ENCODE measurements around the gene CAMP.
"Not testable (repeated sequence)": the region's sequence is repeated elsewhere in the genome, so short reads cannot be mapped to it uniquely, and the experiment has no call there.

The CAMP gene

GRCh38 chr3:48256557-48256956 is 33.3 kb downstream of the CAMP start:
- DNase-seq (ENCODE audit: low read depth, low spot score) = no peak

GRCh38 chr3:48258530-48258929 is 35.2 kb downstream of the CAMP start:
- no peak for DNase-seq (ENCODE audit: low read depth, low spot score)

DNA sequence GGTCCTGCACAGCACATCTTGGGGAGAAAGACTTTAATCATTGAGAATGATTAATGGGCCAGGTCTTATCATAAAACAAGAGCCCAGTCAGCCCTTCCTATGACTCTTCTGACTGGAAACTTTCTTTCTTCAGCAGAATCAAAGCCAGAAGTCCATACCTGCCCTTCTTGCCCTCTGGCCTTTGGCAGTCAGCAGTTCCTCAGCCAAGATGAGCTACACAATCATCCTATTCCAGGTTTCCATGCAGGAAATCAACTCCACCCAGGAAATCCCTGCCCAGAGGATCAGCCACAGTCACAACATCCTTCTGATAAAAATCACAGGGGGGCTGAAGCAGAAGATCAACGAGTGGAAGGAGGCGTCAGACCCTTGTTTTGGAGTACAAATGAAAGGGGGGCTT is 44.5 kb downstream of the CAMP start:
- no peak for DNase-seq (ENCODE audit: low read depth, low spot score)

DNA sequence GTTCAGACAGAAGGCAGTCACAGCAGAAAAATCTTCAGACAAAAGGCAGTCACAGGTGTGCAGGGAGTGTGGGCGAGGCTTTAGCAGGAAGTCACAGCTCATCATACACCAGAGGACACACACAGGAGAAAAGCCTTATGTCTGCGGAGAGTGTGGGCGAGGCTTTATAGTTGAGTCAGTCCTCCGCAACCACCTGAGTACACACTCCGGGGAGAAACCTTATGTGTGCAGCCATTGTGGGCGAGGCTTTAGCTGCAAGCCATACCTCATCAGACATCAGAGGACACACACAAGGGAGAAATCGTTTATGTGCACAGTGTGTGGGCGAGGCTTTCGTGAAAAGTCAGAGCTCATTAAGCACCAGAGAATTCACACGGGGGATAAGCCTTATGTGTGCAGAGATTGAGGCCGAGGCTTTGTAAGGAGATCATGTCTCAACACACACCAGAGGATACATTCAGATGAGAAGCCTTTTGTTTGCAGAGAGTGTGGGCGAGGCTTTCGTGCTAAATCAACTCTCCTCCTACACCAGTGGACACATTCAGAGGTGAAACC is 45.2 kb downstream of the CAMP start:
- peak; percentile 70 for DNase-seq (ENCODE audit: low read depth, low spot score)

GRCh38 chr3:48268936-48269561 is 45.8 kb downstream of the CAMP start:
- peak; percentile 9 for DNase-seq (ENCODE audit: low read depth, low spot score)

DNA sequence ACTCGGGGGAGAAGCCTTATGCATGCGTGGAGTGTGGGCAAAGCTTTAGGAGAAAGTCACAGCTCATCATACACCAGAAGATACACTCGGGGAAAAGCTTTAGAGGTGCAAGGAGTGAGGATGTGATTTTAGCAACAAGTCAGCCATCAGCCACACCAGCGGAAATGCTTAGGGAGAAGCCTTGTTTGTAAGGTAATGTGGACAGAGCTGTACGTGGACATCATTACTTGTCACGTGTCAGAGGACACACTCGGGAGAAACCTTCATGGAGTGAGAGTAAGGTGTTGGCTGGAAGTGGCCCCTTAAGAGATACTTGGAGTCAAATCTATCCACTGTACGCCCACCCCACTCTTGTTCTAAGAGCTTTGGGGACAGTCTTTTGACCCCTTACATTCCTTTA is 46.3 kb downstream of the CAMP start:
- no peak for DNase-seq (ENCODE audit: low read depth, low spot score)

DNA sequence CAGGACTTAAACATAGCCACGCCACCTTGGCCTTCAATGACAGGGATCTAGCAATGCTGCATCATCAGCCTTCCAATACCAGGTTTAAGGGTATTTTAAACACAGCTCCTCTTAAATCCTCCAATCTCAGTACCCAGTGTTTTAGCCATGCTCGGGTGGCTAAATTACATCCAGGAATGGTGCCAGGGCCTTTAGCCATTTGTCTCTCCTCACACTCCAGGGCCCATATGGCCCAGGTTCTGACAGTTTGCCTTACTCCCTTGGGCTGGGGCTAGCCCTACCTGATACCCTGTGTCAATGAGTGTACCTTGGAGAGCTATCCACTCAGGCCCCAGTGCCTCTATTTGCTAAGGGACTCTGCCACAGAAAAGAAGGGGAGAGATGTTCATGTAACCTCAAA is 47.0 kb downstream of the CAMP start:
- DNase-seq (ENCODE audit: low read depth, low spot score) = no peak

GRCh38 chr3:48271223-48271622 is 47.9 kb downstream of the CAMP start:
- not testable (repeated sequence) for DNase-seq (ENCODE audit: low read depth, low spot score)

DNA sequence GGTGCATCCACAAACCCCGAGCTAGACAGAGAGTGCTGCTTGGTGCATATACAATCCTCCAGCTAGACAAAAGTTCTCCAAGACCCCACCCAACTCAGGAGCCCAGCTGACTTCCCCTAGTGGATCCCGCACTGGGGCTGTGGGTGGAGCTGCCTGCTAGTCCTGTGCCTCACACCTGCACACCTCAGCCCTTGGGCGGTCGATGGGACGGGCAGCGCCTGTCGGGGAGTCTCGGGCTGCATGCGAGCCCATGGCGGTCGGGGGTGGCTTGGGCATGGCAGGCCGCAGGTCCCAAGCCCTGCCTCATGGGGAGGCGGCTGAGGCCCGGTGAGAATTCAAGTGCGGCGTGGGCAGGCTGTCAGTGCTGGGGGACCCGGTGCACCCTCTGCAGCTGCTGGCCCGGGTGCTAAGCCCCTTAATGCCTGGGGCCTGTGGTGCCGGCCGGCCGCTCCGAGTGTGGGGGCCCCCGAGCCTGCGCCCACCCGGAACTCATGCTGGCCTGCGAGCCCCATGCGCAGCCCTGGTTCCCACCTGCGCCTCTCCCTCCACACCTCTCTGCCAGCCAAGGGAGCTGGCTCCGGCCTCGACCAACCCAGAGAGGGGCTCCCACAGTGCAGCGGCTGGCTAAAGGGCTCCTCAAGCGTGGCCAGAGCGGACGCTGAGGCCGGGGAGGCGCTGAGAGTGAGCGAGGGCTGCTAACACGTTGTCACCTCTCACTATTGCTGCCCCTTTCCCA is 48.6 kb downstream of the CAMP start:
- DNase-seq (ENCODE audit: low read depth, low spot score) = no peak

GRCh38 chr3:48273594-48274211 is 50.4 kb downstream of the CAMP start:
- peak; percentile 14 for DNase-seq (ENCODE audit: low read depth, low spot score)

- no peak for DNase-seq (ENCODE audit: low read depth, low spot score)
Measured at GRCh38 chr3:48274452-48274851, 51.2 kb downstream of the CAMP start.

Data from activated CD4-positive, CD25-positive, alpha-beta regulatory T cell treated with anti-CD3 and anti-CD28 coated beads, Interleukin-2, amount 50 U/mL, for 16 hours (primary cell).